Stimulated activated CD8-positive, alpha-beta memory T cell treated with anti-CD3 and anti-CD28 coated beads, Interleukin-7, amount 100 ng/mL, for 1 hour (primary cell): ENCODE measurements around the gene ATXN1.
"Not testable (repeated sequence)": the region's sequence is repeated elsewhere in the genome, so short reads cannot be mapped to it uniquely, and the experiment has no call there.

Experiments used
- DNase-seq, 2 donors: peaks; one replicate each; pipeline ENCODE4 v3.0.0-alpha.2; 2020; ENCODE audit warnings: low read depth in 2 of 2

ATXN1 gene

DNA sequence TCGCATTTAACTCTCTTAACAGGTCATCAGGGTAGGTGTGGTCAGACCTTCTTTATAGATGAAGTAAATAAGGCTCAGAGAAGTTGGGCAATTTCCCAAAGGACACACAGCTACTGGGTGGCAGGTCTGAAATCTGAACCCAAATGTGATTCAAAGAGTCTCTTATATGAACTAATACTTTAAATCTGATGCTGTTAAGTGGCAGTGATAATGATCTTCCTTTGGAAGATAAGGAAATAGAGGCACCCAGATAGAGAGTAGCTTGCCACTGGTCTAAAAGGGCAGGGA is 285.8 kb downstream of the ATXN1 start:
- no peak for DNase-seq

- no peak for DNase-seq
These were observed 286.3 kb downstream of the ATXN1 start for GRCh38 chr6:16474772-16475493.

DNA sequence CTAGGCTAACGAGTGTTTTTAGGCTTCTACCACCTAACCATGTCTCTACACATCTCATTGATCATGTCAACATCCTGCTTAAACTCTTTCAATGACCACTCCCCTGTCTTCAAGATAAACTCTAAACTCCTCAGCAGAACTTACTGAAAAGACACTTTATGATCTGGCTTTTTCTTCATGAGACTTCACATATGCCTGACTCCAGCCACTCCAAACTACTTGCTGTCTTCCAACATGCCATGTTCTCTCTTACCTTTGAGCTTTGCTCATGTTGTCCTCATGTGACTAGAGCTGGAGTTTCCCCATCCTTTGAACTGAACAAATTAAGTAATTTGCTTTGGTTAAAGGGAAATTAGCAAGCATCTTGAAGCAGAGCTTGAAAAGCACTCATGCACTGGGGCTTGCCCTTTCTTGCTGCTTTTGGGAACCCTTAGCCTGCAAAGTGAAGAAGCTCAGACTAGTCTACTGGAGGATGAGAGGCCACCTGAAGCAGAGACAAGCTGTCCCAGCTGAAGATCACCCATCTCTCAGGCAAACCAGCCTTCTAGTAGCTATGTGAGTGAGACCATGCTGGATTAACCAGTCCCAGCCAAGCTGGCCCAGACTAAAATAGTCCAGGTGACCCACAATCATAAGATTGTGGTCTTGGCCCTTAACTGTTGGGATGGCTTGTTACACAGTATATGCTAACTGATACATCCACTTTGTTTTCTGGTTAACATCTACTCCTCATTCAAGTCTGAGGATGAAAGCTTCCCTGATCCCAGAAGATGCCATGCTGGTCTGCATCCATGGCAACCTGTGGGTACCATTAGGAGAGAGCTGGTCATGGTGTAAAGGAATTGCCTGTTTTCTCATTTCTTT is 287.1 kb downstream of the ATXN1 start:
- no peak for DNase-seq

DNA sequence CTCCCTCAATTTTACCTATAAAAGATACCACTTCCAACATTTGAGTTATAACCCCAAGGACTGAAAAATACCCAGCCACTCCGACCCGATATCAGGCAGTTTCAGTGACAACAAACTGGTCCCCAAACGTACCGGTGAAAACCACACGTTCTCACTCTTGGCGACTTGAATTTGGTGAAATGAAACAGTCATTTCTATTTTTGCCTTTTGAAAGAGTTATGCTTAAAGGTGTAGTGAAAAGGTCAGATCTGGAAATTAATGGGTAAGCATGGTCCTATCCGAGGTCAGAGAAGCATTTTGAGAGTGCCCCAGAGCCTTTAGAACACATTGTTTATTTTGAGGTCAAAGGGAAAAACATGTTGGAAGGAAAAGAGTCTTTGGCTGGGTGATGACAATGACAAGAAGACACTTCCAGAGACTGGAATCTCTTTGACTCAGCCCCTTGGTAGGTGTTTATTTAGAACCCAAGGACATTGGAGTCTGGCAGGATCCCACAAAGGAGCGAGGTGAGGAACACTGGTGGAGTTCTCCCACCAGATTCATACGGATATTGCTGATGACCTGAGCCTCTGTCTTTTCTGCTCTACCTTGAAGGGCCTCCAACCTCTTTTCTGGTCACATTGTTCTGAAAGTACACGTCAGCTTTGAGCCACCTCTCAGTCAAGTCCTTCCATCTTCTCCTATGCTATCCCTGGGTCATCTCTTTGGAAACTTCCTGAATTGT is 287.9 kb downstream of the ATXN1 start:
- no peak for DNase-seq

- no peak for DNase-seq
These were observed 288.8 kb downstream of the ATXN1 start for GRCh38 chr6:16472349-16473069.

GRCh38 chr6:16471910-16472297 is 289.4 kb downstream of the ATXN1 start:
- no peak for DNase-seq

GRCh38 chr6:16471222-16471909 is 289.9 kb downstream of the ATXN1 start:
- no peak for DNase-seq

DNA sequence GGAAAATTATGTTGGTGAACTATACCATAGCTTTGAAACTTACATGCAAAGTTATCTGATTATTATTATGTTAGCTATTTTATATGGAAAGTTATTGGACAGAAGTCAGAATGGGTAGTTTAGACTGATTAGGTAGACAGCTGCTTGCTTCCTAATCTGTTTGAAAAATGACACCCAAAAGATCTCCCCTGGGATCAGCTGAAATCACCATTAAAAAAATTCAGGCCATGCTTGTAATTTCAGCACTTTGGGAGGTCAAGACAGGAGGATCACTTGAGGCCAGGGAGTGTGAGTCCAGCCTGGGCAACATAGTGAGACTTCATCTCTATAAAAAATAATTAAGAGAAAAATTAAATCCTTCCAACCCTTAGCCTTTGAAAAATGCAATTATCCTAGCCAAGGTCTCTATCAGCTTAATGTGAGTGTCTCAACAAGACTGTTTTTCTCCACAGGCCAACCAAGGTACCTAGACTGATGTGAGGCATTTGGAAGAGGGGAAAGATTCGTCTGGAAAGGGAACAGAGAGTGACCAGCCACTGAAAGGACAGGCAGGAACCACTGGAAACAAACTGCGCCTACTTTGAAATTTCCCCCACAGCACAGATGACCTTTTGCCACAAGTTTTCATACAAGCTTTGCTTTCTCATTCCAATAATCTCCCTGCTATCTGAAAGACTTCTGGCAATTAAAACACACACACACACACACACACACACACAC is 290.6 kb downstream of the ATXN1 start:
- no peak for DNase-seq

- DNase-seq: no peak
These were observed 292.2 kb downstream of the ATXN1 start for GRCh38 chr6:16468991-16469615.

DNA sequence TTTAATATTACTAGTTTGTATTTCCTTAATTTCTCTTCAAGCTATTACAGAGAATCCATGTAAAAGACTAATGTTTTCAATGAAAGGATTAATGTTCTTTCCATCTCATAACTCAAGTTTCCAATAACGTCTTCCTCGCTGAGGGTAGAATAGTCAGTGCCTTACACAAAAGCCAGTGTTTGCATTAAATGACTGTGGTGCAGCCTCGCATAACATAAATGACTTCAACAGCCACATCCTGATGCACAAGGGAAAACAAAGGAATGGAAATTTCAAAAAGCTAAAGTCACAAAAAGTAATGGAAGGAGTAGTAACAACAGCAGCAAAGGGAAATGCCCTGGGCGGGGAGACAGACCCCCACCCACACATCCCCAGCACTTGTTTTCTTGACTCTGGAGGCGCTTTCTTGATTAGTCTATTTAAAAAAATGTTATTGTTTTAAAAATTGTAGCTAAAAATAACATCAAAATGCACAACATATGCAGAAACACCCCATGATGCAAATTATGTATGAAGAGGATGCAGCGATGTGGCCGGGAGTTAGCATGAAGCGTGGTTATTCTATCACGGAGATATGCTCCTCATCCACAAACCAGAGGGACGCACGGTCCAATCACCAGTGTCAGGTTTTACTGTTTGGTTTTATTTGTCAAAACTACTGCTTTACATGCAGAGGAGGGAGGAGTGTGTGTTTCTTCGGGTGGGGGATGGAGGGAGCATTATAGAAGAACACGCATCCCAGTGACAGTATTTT is 294.3 kb downstream of the ATXN1 start:
- DNase-seq: no peak

DNA sequence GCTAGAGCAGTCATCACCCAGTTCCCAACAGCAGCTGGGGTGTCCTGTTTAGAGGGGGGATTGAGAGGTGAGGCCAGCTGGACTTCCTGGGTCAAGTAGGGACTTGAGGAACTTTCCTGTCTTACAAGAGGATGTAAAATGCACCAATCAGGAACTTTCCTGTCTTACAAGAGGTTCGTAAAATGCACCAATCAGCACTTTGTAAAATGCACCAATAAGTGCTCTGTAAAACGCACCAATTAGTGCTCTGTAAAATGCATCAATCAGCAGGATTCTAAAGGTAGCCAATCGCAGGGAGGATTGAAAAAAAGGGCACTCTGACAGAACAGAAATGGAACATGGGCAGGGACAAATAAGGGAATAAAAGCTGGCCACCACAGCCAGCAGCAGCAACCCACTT is 297.2 kb downstream of the ATXN1 start:
- DNase-seq: no peak

DNA sequence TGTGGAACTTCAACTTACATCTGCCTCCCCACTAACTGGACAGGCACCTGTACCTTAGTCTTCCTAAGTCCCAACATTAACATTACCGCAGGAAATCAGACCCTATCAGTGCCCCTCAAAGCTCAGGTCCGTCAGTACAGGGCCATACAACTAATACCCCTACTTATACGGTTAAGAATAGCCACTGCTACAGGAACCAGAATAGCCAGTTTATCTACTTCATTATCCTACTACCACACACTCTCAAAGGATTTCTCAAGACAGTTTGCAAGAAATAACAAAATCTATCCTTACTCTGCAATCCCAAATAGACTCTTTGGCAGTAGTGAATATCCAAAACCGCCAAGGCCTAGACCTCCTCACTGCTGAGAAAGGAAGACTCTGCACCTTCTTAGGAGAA is 298.0 kb downstream of the ATXN1 start:
- DNase-seq: not testable (repeated sequence)

- DNase-seq: no peak
These were observed 299.8 kb downstream of the ATXN1 start for GRCh38 chr6:16461491-16461890.

DNA sequence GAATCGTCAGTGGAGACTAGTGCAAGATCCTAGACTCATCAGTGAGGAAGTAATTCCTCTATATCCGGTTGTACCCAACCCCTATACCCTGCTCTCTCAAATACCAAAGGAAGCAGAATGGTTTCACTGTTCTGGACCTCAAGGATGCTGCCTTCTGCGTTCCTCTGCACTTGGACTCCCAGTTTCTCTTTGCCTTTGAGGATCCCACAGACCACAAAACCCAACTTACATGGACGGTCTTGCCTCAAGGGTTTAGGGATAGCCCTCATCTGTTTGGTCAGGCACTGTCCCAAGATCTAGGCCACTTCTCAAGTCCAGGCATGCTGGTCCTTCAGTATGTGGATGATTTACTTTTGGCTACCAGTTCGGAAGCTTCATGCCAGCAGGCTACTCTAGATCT is 301.8 kb downstream of the ATXN1 start:
- DNase-seq: not testable (repeated sequence)

- DNase-seq: no peak
These were observed 308.9 kb downstream of the ATXN1 start for GRCh38 chr6:16452348-16452747.

- no peak for DNase-seq
These were observed 310.4 kb downstream of the ATXN1 start for GRCh38 chr6:16450821-16451220.

- no peak for DNase-seq
These were observed 311.0 kb downstream of the ATXN1 start for GRCh38 chr6:16450285-16450684.

DNA sequence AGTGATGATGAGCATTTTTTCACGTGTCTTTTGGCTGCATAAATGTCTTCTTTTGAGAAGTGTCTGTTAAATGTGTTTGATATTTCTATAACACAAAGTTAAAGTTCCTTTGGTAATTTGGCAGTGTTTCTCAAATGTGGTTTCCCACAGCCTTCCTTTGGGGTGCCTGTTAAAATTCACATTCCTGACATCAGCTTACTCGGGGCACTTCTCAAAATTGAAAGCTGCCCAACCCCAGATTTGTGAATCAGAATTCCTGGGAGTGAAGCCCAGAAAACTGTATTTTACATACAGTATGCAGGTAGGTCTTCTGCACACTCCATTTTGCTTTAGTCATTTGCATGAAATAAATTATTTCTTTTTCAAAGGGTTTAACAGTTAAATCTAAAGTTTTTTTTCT is 315.0 kb downstream of the ATXN1 start:
- DNase-seq: no peak

GRCh38 chr6:16442031-16442430 is 319.2 kb downstream of the ATXN1 start:
- DNase-seq: no peak

DNA sequence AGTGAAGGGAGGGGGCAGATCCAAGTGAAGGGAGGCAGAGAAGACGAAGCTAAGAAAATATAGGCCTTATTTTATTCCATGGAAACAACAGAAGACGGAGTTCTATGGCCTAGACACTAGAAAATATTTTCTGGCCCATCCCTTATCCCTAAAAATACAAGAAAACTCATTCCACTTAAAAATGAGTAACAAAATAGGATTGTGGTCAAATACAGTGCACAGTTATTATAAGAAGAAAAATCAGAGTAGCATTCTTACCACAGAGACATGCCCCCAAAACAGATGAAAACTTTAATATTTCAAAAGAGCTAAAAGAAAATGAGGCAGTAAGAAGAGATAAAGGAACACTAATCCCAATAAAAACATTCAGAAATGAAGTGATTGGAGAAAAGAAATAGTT is 320.0 kb downstream of the ATXN1 start:
- DNase-seq: no peak
